H1 (cell line): ENCODE measurements around the gene DNAJC27. TPM values are rescaled to one million over a fixed set of nuclear protein-coding genes. Genes with fewer than 3 reads are reported as not detected.

Experiments
- CTCF ChIA-PET: fragments of 300-600 bp; sonication (Branson Sonifier 250); formaldehyde crosslinking; loops from one replicate; lab custom pipeline; 2021; ENCODE audit not compliant: partially characterized antibody; lab: Charles Lee
- POLR2A ChIA-PET: fragments of 300-600 bp; sonication (Branson Sonifier 250); formaldehyde crosslinking; loops from one replicate; lab custom pipeline; 2021; ENCODE audit warnings: inconsistent platforms; ENCODE audit not compliant: partially characterized antibody; lab: Charles Lee
- DNase-seq, 2 experiments: peaks; one replicate each; pipeline versions ENCODE4 v3.0.0 to v3.0.0-alpha.2; 2010 to 2022; ENCODE audit warnings: low spot score in 2 of 2, low read depth in 1 of 2, mixed read lengths in 1 of 2
- FAIRE-seq: peaks from 2 replicates; lab custom pipeline; 2011; peaks lifted over from hg19 to GRCh38; lab: Jason Lieb, UNC
- H2AFZ ChIP-seq: 2 replicates; pipeline ENCODE4 v1.8.1; 2012; ENCODE audit warnings: low read length, inconsistent platforms
- H2AK5ac ChIP-seq: 2 replicates; pipeline ENCODE4 v1.6.1; 2013; ENCODE audit warnings: low read depth, low read length
- H2BK120ac ChIP-seq: replicated peaks from 2 replicates; pipeline ENCODE3; 2013; ENCODE audit warnings: low read depth, low read length, inconsistent platforms
- H2BK12ac ChIP-seq: 2 replicates; pipeline ENCODE4 v1.6.1; 2013; ENCODE audit warnings: low read depth, low read length
- H2BK15ac ChIP-seq: 2 replicates; pipeline ENCODE4 v1.6.1; 2013; ENCODE audit warnings: low read length
- H2BK20ac ChIP-seq: 2 replicates; pipeline ENCODE4 v1.6.1; 2013; ENCODE audit warnings: low read length
- H2BK5ac ChIP-seq: 2 replicates; pipeline ENCODE4 v1.6.1; 2013; ENCODE audit warnings: low read depth, low read length
- H3K14ac ChIP-seq: 2 replicates; pipeline ENCODE4 v1.6.1; 2013; ENCODE audit warnings: inconsistent platforms; ENCODE audit not compliant: insufficient read length
- H3K18ac ChIP-seq: 2 replicates; pipeline ENCODE4 v1.6.1; 2013; ENCODE audit warnings: low read length; ENCODE audit errors: extremely low read depth
- H3K23ac ChIP-seq: 2 replicates; pipeline ENCODE4 v1.6.1; 2013; ENCODE audit warnings: inconsistent platforms; ENCODE audit not compliant: insufficient read length
- H3K23me2 ChIP-seq: 2 replicates; pipeline ENCODE4 v1.6.1; 2013; ENCODE audit warnings: low read depth, low read length
- H3K27ac ChIP-seq: 2 replicates; pipeline ENCODE4 v1.6.1; 2011; ENCODE audit warnings: low read depth, low read length, inconsistent platforms
- H3K27me3 ChIP-seq, 4 experiments: replicated peaks in 1 of 4; 1 replicate in 1 of 4; 2 replicates in 3 of 4; pipeline versions ENCODE4 v1.6.1 to v1.8.1; 2011 to 2013; ENCODE audit warnings: low read length in 3 of 4, mild to moderate bottlenecking in 3 of 4, inconsistent platforms in 2 of 4, mixed read lengths in 2 of 4, moderate library complexity in 1 of 4; ENCODE audit not compliant: control insufficient read depth in 3 of 4, insufficient read depth in 3 of 4; ENCODE audit errors: extremely low read depth in 1 of 4
- H3K36me3 ChIP-seq, 4 experiments: 2 replicates each; pipeline versions ENCODE4 v1.6.1 to v1.8.1; 2011 to 2013; ENCODE audit warnings: mild to moderate bottlenecking in 4 of 4, low read length in 3 of 4, moderate library complexity in 2 of 4, control low read depth in 1 of 4, inconsistent platforms in 1 of 4; ENCODE audit not compliant: insufficient read depth in 4 of 4, control insufficient read depth in 2 of 4
- H3K4ac ChIP-seq: replicated peaks from 2 replicates; pipeline ENCODE3; 2013; ENCODE audit warnings: low read length, low read depth, mixed read lengths, inconsistent platforms; ENCODE audit not compliant: insufficient read length
- H3K4me1 ChIP-seq, 4 experiments: replicated peaks in 1 of 4; 1 replicate in 1 of 4; 2 replicates in 3 of 4; pipeline versions ENCODE4 v1.6.1 to v1.8.1; 2011 to 2013; ENCODE audit warnings: low read length in 3 of 4, inconsistent platforms in 2 of 4, mixed read lengths in 1 of 4; ENCODE audit not compliant: insufficient read depth in 4 of 4, control insufficient read depth in 3 of 4
- H3K4me2 ChIP-seq, 2 experiments: 2 replicates each; pipeline versions ENCODE4 v1.6.1 to v1.8.1; 2011 to 2013; ENCODE audit warnings: low read depth in 2 of 2, low read length in 2 of 2, control low read depth in 1 of 2, inconsistent platforms in 1 of 2, mild to moderate bottlenecking in 1 of 2; ENCODE audit not compliant: insufficient read depth in 1 of 2
- H3K4me3 ChIP-seq, 4 experiments: fragments of 200-600, 300-600 bp in 1 of 4; sonication (generic), shearing (Covaris generic), sonication (Bioruptor Twin) in 1 of 4; 2 replicates each; pipeline versions ENCODE4 v1.5.1 to v1.8.1; 2011 to 2016; ENCODE audit warnings: low read length in 4 of 4, low read depth in 3 of 4, control low read depth in 2 of 4, inconsistent platforms in 2 of 4, mild to moderate bottlenecking in 2 of 4, mixed read lengths in 1 of 4, moderate library complexity in 1 of 4; ENCODE audit not compliant: insufficient read depth in 2 of 4; ENCODE audit errors: extremely low read depth in 1 of 4
- H3K56ac ChIP-seq: replicated peaks from 2 replicates; pipeline ENCODE3; 2013; ENCODE audit warnings: low read depth, mild to moderate bottlenecking, mixed read lengths, low read length, inconsistent platforms; ENCODE audit not compliant: insufficient read length
- H3K79me1 ChIP-seq: 2 replicates; pipeline ENCODE4 v1.6.1; 2013; ENCODE audit warnings: low read depth, low read length, control low read depth
- H3K79me2 ChIP-seq, 2 experiments: 2 replicates each; pipeline versions ENCODE4 v1.6.1 to v1.8.1; 2012 to 2013; ENCODE audit warnings: low read length in 2 of 2, mild to moderate bottlenecking in 2 of 2, inconsistent platforms in 1 of 2; ENCODE audit not compliant: insufficient read depth in 2 of 2, control insufficient read depth in 1 of 2
- H3K9ac ChIP-seq, 4 experiments: replicated peaks in 1 of 4; 1 replicate in 1 of 4; 2 replicates in 3 of 4; pipeline versions ENCODE4 v1.6.1 to v1.8.1; 2011 to 2013; ENCODE audit warnings: low read depth in 3 of 4, low read length in 3 of 4, control low read depth in 2 of 4, mild to moderate bottlenecking in 2 of 4, moderate library complexity in 2 of 4, inconsistent platforms in 1 of 4; ENCODE audit errors: extremely low read depth in 1 of 4
- H3K9me3 ChIP-seq, 2 experiments: 2 replicates each; pipeline versions ENCODE4 v1.6.1 to v1.8.1; 2012 to 2013; ENCODE audit warnings: mild to moderate bottlenecking in 2 of 2, moderate library complexity in 2 of 2, control low read depth in 1 of 2, inconsistent platforms in 1 of 2, low read depth in 1 of 2, low read length in 1 of 2, mixed read lengths in 1 of 2; ENCODE audit not compliant: insufficient read depth in 2 of 2
- H4K20me1 ChIP-seq, 2 experiments: replicated peaks in 1 of 2; 2 replicates each; pipeline versions ENCODE3 to v1.8.1; 2011 to 2013; ENCODE audit warnings: inconsistent platforms in 2 of 2, low read length in 2 of 2, mild to moderate bottlenecking in 1 of 2; ENCODE audit not compliant: insufficient read depth in 2 of 2, control insufficient read depth in 1 of 2
- H4K5ac ChIP-seq: 2 replicates; pipeline ENCODE4 v1.6.1; 2013; ENCODE audit warnings: low read length, low read depth, mixed read lengths, inconsistent platforms; ENCODE audit not compliant: insufficient read length
- H4K8ac ChIP-seq: 2 replicates; pipeline ENCODE4 v1.8.0; 2013; ENCODE audit warnings: mild to moderate bottlenecking, moderate library complexity, low read length, inconsistent platforms; ENCODE audit not compliant: insufficient read depth; ENCODE audit errors: extremely low read depth
- H4K91ac ChIP-seq: replicated peaks from 2 replicates; pipeline ENCODE3; 2013; ENCODE audit warnings: low read length, mixed read lengths, inconsistent platforms; ENCODE audit not compliant: insufficient read length
- CTCF ChIP-seq, 3 experiments: IDR thresholded peaks; 1 replicate in 2 of 3; 2 replicates in 1 of 3; pipeline versions ENCODE4 v1.5.1 to v1.6.1; 2011; ENCODE audit warnings: low read length in 3 of 3, mild to moderate bottlenecking in 3 of 3, inconsistent platforms in 2 of 3, low read depth in 1 of 3, moderate library complexity in 1 of 3; ENCODE audit not compliant: insufficient read depth in 1 of 3; ENCODE audit errors: control extremely low read depth in 1 of 3
- RAD21 ChIP-seq, 2 experiments: IDR thresholded peaks in 1 of 2; conservative IDR thresholded peaks in 1 of 2; 2 replicates each; pipeline ENCODE4 v1.6.1; 2011; ENCODE audit warnings: low read depth in 2 of 2, low read length in 2 of 2, improper control_type of control experiment in 1 of 2, inconsistent platforms in 1 of 2, mild to moderate bottlenecking in 1 of 2, moderate library complexity in 1 of 2
- YY1 ChIP-seq: IDR thresholded peaks from 2 replicates; pipeline ENCODE4 v1.6.1; 2011; ENCODE audit warnings: low read depth, mild to moderate bottlenecking, low read length
- polyA plus RNA-seq, 7 experiments: library from polyadenylated mRNA; depleted of rRNA in 3 of 7; stranded (reverse) in 5 of 7; unstranded in 2 of 7; fragments of >200 nt in 5 of 7; fragments of 200-250 nt in 2 of 7; gene quantifications; 1 replicate in 5 of 7; 2 replicates in 1 of 7; 4 replicates in 1 of 7; pipeline versions ENCODE4 v1.2.1 to v1.2.3, GENCODE V29; 2011 to 2013; ENCODE audit warnings: missing spikeins in 2 of 7, mixed read lengths in 2 of 7
- total RNA-seq: library from RNA; stranded (reverse); fragmentation: NEBNext Ultra II Directional; extraction: Animal tissue kit (Norgen Biotek cat#: 25700); gene quantifications from 2 replicates; pipeline ENCODE4 v1.2.1, GENCODE V29; 2021

DNAJC27 gene
- total and polyA plus RNA-seq, 2 of the 8 experiments (the other 6 are each of a cell fraction or from before 2014, with no cell fraction given): 1.4 to 4.5 TPM

GRCh38 chr2:24928036-24928435 lies 43.7 kb downstream of the DNAJC27 start:
- no peak overlapping the region for H3K4me2 ChIP-seq
- H3K9ac ChIP-seq: no peak overlapping the region
- no peak overlapping the region for H3K14ac ChIP-seq
- ChIA-PET POLR2A (no interaction called here), CTCF (interaction anchor here (0.9 to 1.9 kb wide), 3 partner anchors 10 to 98 kb away, joined by 3 to 6 read pairs (median 3); no protein-coding TSS in a partner anchor)
- no peak overlapping the region for H3K4ac ChIP-seq
- H3K36me3 ChIP-seq: no peaks in the 10 kb centered on the region; a peak in 1 of 8 replicates
- FAIRE-seq (no peak), DNase-seq (no peak)
- no peak overlapping the region for H4K8ac ChIP-seq
- no peak overlapping the region for H3K27ac ChIP-seq
- H3K27me3 ChIP-seq: peaks cover 0 to 3% (median 0%) of the 10 kb centered on the region in 4 experiments; a peak in 4 of 7 replicates
- no peak overlapping the region for H2AFZ ChIP-seq
- peak in 1 of 2 experiments; percentile 15; a peak in 1 of 4 replicates for TF ChIP-seq RAD21 (IDR thresholded peaks at IDR 0.05 in 1 of 2, conservative IDR thresholded peaks at IDR 0.05 in 1 of 2; ENCODE audit: low read depth in 2 of 2, low read length in 2 of 2)
- peak in 1 of 3 experiments; percentile 22; a peak in 1 of 4 replicates for TF ChIP-seq CTCF (IDR thresholded peaks at IDR 0.05; ENCODE audit: control extremely low read depth in 1 of 3, insufficient read depth in 1 of 3, low read depth in 1 of 3, low read length in 3 of 3)
- no peak for TF ChIP-seq YY1
- H3K4me3 ChIP-seq: no peak overlapping the region
- H2BK120ac ChIP-seq: no peak overlapping the region
- H3K18ac ChIP-seq: no peak overlapping the region
- no peak overlapping the region for H3K23ac ChIP-seq
- H3K79me2 ChIP-seq: peaks cover 0 to 4% of the 10 kb centered on the region in 2 experiments; a peak in 1 of 4 replicates
- H2AK5ac ChIP-seq: no peak overlapping the region
- H2BK5ac ChIP-seq: no peak overlapping the region
- no peak overlapping the region for H2BK12ac ChIP-seq
- H2BK20ac ChIP-seq: no peak overlapping the region
- H3K56ac ChIP-seq: no peak overlapping the region
- H4K5ac ChIP-seq: no peak overlapping the region
- H4K91ac ChIP-seq: no peak overlapping the region
- no peaks in the 10 kb centered on the region for H4K20me1 ChIP-seq
- no peaks in the 10 kb centered on the region for H3K9me3 ChIP-seq
- H2BK15ac ChIP-seq: peak overlapping the region; percentile 53; the same call in 1 of the 2 replicates
- H3K23me2 ChIP-seq: peaks cover 9% of the 10 kb centered on the region
- H3K4me1 ChIP-seq: peaks cover 0 to 10% (median 4%) of the 10 kb centered on the region in 4 experiments; a peak in 5 of 7 replicates
- H3K79me1 ChIP-seq: peaks cover 3% of the 10 kb centered on the region
